ENCODE results near the gene RAB3GAP2.

- TF ChIP-seq, protein P1, sequence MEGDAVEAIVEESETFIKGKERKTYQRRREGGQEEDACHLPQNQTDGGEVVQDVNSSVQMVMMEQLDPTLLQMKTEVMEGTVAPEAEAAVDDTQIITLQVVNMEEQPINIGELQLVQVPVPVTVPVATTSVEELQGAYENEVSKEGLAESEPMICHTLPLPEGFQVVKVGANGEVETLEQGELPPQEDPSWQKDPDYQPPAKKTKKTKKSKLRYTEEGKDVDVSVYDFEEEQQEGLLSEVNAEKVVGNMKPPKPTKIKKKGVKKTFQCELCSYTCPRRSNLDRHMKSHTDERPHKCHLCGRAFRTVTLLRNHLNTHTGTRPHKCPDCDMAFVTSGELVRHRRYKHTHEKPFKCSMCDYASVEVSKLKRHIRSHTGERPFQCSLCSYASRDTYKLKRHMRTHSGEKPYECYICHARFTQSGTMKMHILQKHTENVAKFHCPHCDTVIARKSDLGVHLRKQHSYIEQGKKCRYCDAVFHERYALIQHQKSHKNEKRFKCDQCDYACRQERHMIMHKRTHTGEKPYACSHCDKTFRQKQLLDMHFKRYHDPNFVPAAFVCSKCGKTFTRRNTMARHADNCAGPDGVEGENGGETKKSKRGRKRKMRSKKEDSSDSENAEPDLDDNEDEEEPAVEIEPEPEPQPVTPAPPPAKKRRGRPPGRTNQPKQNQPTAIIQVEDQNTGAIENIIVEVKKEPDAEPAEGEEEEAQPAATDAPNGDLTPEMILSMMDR (IDR thresholded peaks at IDR 0.05), result no peak
- TF ChIP-seq POLR2AphosphoS5 (IDR thresholded peaks at IDR 0.05), result no peak
Measured at GRCh38 chr1:220271706-220272046, 577 bp downstream of the RAB3GAP2 start.
